HepG2 (cell line): ENCODE results near the gene LLGL2. TPM values are rescaled to one million over a fixed set of nuclear protein-coding genes. Genes with fewer than 3 reads are reported as not detected.

Experiments
- CBFB ChIP-seq: sonication (generic); formaldehyde crosslinking; IDR thresholded peaks from 2 replicates; pipeline ENCODE4 v1.4.0; 2020; ENCODE audit warnings: missing genetic modification reagents
- ELF1 ChIP-seq: sonication (generic); formaldehyde crosslinking; IDR thresholded peaks from 2 replicates; pipeline ENCODE4 v1.4.0; 2020; ENCODE audit warnings: missing genetic modification reagents
- EP300 ChIP-seq, 3 experiments: sonication (generic) in 1 of 3; formaldehyde crosslinking in 1 of 3; IDR thresholded peaks; 2 replicates each; pipeline versions ENCODE4 v1.5.1 to v1.6.1; 2011 to 2020; ENCODE audit warnings: low read depth in 2 of 3, low read length in 2 of 3, borderline replicate concordance in 1 of 3, improper control_type of control experiment in 1 of 3, mild to moderate bottlenecking in 1 of 3, missing genetic modification reagents in 1 of 3, moderate library complexity in 1 of 3
- FOXA3 ChIP-seq: IDR thresholded peaks from 2 replicates; pipeline ENCODE4 v1.6.1; 2016; ENCODE audit warnings: missing genetic modification reagents, missing compliant biosample characterization
- HNRNPL ChIP-seq: fragments of 200-400 bp; formaldehyde crosslinking; IDR thresholded peaks from 2 replicates; pipeline ENCODE4 v1.6.1; 2017; ENCODE audit warnings: mild to moderate bottlenecking, low read depth, low read length
- HNRNPLL ChIP-seq: fragments of 200-400 bp; formaldehyde crosslinking; IDR thresholded peaks from 2 replicates; pipeline ENCODE4 v1.6.1; 2017; ENCODE audit warnings: mild to moderate bottlenecking, low read depth, low read length; ENCODE audit not compliant: poor library complexity, severe bottlenecking
- RXRA ChIP-seq: sonication (generic); formaldehyde crosslinking; IDR thresholded peaks from 2 replicates; pipeline ENCODE4 v1.5.1; 2020; ENCODE audit warnings: missing genetic modification reagents
- SNAPC2 ChIP-seq: sonication (generic); formaldehyde crosslinking; IDR thresholded peaks from 2 replicates; pipeline ENCODE4 v1.8.1; 2022; ENCODE audit warnings: mild to moderate bottlenecking, missing genetic modification reagents
- TAF15 ChIP-seq: fragments of 200-400 bp; formaldehyde crosslinking; IDR thresholded peaks from one replicate; pipeline ENCODE4 v1.6.1; 2018; ENCODE audit warnings: mild to moderate bottlenecking, low read depth, low read length; ENCODE audit not compliant: poor library complexity, severe bottlenecking
- ZBTB3 ChIP-seq: sonication (generic); formaldehyde crosslinking; IDR thresholded peaks from 2 replicates; pipeline ENCODE4 v1.4.0; 2020; ENCODE audit warnings: low read depth, mild to moderate bottlenecking, moderate library complexity, missing genetic modification reagents, borderline replicate concordance
- ZNF20 ChIP-seq: sonication (generic); formaldehyde crosslinking; IDR thresholded peaks from 2 replicates; pipeline ENCODE4 v1.4.0; 2020; ENCODE audit warnings: mild to moderate bottlenecking, moderate library complexity, missing genetic modification reagents
- ZNF333 ChIP-seq: sonication (generic); formaldehyde crosslinking; IDR thresholded peaks from 2 replicates; pipeline ENCODE4 v1.4.0; 2020; ENCODE audit warnings: mild to moderate bottlenecking, missing genetic modification reagents, borderline replicate concordance
- ZNF619 ChIP-seq: sonication (generic); formaldehyde crosslinking; IDR thresholded peaks from 2 replicates; pipeline ENCODE4 v1.4.0; 2020; ENCODE audit warnings: mild to moderate bottlenecking, missing genetic modification reagents
- ZNF800 ChIP-seq: sonication (generic); formaldehyde crosslinking; IDR thresholded peaks from 2 replicates; pipeline ENCODE4 v1.4.0; 2020; ENCODE audit warnings: missing genetic modification reagents
- polyA plus RNA-seq, 8 experiments: library from polyadenylated mRNA; depleted of rRNA in 3 of 8; stranded (reverse) in 7 of 8; unstranded in 1 of 8; fragments of >200 nt; fragmentation: Illumina TruSeq in 4 of 8; extraction: Trizol in 4 of 8; gene quantifications; 2 replicates each; pipeline versions ENCODE4 v1.2.1 to v1.2.3, GENCODE V29; 2011 to 2016; ENCODE audit warnings: low read depth in 4 of 8, missing spikeins in 1 of 8, mixed read lengths in 1 of 8; ENCODE audit not compliant: insufficient read depth in 1 of 8
- total RNA-seq, 5 experiments: library from RNA; depleted of rRNA; stranded (reverse); fragments of >200 nt; fragmentation: Illumina TruSeq; extraction: Trizol; gene quantifications; 2 replicates each; pipeline ENCODE4 v1.2.3, GENCODE V29; 2016; ENCODE audit warnings: low read depth in 1 of 5
- TF ChIP-seq, protein P1 (sequence below): sonication (generic); formaldehyde crosslinking; IDR thresholded peaks from 2 replicates; pipeline ENCODE4 v1.5.0; 2020; ENCODE audit warnings: missing genetic modification reagents, mild to moderate bottlenecking, borderline replicate concordance
- TF ChIP-seq, protein P2 (sequence below), 2 experiments: sonication (generic) in 1 of 2; formaldehyde crosslinking in 1 of 2; IDR thresholded peaks; 2 replicates each; pipeline versions ENCODE4 v1.4.0 to v1.6.1; 2016 to 2020; ENCODE audit warnings: borderline replicate concordance in 1 of 2, low read depth in 1 of 2, mild to moderate bottlenecking in 1 of 2, missing genetic modification reagents in 1 of 2
- TF ChIP-seq, protein P3 (sequence below): IDR thresholded peaks from 2 replicates; pipeline ENCODE4 v1.6.1; 2016; ENCODE audit warnings: control low read depth

The LLGL2 gene
- total and polyA plus RNA-seq, 2 of the 13 experiments (the other 11 are each of a cell fraction or from before 2014, with no cell fraction given), result 83.0 to 86.7 TPM

- TF ChIP-seq, protein P1, sequence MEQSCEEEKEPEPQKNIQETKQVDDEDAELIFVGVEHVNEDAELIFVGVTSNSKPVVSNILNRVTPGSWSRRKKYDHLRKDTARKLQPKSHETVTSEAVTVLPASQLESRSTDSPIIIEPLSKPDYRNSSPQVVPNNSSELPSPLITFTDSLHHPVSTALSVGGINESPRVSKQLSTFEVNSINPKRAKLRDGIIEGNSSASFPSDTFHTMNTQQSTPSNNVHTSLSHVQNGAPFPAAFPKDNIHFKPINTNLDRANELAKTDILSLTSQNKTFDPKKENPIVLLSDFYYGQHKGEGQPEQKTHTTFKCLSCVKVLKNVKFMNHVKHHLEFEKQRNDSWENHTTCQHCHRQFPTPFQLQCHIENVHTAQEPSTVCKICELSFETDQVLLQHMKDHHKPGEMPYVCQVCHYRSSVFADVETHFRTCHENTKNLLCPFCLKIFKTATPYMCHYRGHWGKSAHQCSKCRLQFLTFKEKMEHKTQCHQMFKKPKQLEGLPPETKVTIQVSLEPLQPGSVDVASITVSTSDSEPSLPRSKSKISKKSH (CRISPR knock-in tag), result peak; percentile 85; the same call in 1 of the 2 replicates
- peak; percentile 69; the same call in 1 of the 2 replicates for TF ChIP-seq RXRA (CRISPR knock-in tag)
- peak; percentile 97 for TF ChIP-seq HNRNPL
- peak in 1 of 2 experiments; percentile 43; a peak in 2 of 4 replicates for TF ChIP-seq EP300 (IDR thresholded peaks at IDR 0.05; ENCODE audit: low read depth in 2 of 2, low read length in 2 of 2)
- TF ChIP-seq EP300 (CRISPR knock-in tag; IDR thresholded peaks at IDR 0.05; ENCODE audit: borderline replicate concordance), result no peak; the same call in 1 of the 2 replicates
- TF ChIP-seq ZNF619, result 0 out of 2 replicates have a peak, but pooled peaks have one; percentile 22
- TF ChIP-seq SNAPC2 (CRISPR knock-in tag), result peak; percentile 66; the same call in 1 of the 2 replicates
- peak; percentile 69 for TF ChIP-seq ELF1
- TF ChIP-seq, protein P2, sequence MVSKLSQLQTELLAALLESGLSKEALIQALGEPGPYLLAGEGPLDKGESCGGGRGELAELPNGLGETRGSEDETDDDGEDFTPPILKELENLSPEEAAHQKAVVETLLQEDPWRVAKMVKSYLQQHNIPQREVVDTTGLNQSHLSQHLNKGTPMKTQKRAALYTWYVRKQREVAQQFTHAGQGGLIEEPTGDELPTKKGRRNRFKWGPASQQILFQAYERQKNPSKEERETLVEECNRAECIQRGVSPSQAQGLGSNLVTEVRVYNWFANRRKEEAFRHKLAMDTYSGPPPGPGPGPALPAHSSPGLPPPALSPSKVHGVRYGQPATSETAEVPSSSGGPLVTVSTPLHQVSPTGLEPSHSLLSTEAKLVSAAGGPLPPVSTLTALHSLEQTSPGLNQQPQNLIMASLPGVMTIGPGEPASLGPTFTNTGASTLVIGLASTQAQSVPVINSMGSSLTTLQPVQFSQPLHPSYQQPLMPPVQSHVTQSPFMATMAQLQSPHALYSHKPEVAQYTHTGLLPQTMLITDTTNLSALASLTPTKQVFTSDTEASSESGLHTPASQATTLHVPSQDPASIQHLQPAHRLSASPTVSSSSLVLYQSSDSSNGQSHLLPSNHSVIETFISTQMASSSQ (IDR thresholded peaks at IDR 0.05; ENCODE audit: low read depth), result no peak
- TF ChIP-seq, protein P2 (CRISPR knock-in tag; IDR thresholded peaks at IDR 0.05; ENCODE audit: borderline replicate concordance), result peak; percentile 84; the same call in 1 of the 2 replicates
- peak; percentile 92 for TF ChIP-seq ZNF333 (CRISPR knock-in tag)
- TF ChIP-seq CBFB (CRISPR knock-in tag), result peak; percentile 45; the same call in 1 of the 2 replicates
- TF ChIP-seq TAF15, result peak; percentile 63
- TF ChIP-seq HNRNPLL, result peak; percentile 44
- TF ChIP-seq ZNF20, result peak; percentile 65; the same call in 1 of the 2 replicates
- TF ChIP-seq ZNF800 (CRISPR knock-in tag), result 0 out of 2 replicates have a peak, but pooled peaks have one; percentile 29
- 0 out of 2 replicates have a peak, but pooled peaks have one; percentile 65 for TF ChIP-seq ZBTB3 (CRISPR knock-in tag)
- TF ChIP-seq, protein P3, sequence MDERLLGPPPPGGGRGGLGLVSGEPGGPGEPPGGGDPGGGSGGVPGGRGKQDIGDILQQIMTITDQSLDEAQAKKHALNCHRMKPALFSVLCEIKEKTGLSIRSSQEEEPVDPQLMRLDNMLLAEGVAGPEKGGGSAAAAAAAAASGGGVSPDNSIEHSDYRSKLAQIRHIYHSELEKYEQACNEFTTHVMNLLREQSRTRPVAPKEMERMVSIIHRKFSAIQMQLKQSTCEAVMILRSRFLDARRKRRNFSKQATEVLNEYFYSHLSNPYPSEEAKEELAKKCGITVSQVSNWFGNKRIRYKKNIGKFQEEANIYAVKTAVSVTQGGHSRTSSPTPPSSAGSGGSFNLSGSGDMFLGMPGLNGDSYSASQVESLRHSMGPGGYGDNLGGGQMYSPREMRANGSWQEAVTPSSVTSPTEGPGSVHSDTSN (CRISPR knock-in tag), result 0 out of 2 replicates have a peak, but pooled peaks have one; percentile 33
- peak; percentile 63 for TF ChIP-seq FOXA3 (CRISPR knock-in tag)
Observed at GRCh38 chr17:75549246-75550138, 24.0 kb downstream of the LLGL2 start (continued).
